Activated CD8-positive, alpha-beta T cell treated with anti-CD3 and anti-CD28 coated beads, Interleukin-2, amount 10 ng/mL, durations not matched to agents 7 days and 5 days (primary cell): ENCODE data around the gene PIRT. TPM values are rescaled to one million over a fixed set of nuclear protein-coding genes. Genes with fewer than 3 reads are reported as not detected.

Experiments
- ATAC-seq: fragments of 150-1000 bp; cut with Tn5 transposase; one replicate; pipeline ENCODE4 v1.10.0; 2021; ENCODE audit warnings: moderate library complexity
- CTCF ChIA-PET: fragments of 350-600 bp; sonication (Branson Sonifier 250); formaldehyde crosslinking; loops from one replicate; lab custom pipeline; 2021; ENCODE audit warnings: antibody characterized with exemption; lab: Charles Lee
- POLR2A ChIA-PET: fragments of 350-600 bp; sonication (Branson Sonifier 250); formaldehyde crosslinking; loops from one replicate; lab custom pipeline; 2021; ENCODE audit warnings: antibody characterized with exemption; lab: Charles Lee
- DNase-seq: peaks from one replicate; pipeline ENCODE4 v3.0.0-alpha.2; 2020
- H3K27ac Mint-ChIP-seq: one replicate; pipeline ENCODE4 v1.8.0; 2021; ENCODE audit warnings: mild to moderate bottlenecking, mixed read lengths
- H3K27me3 Mint-ChIP-seq: one replicate; pipeline ENCODE4 v1.8.0; 2021; ENCODE audit warnings: low read depth, mixed read lengths
- H3K36me3 Mint-ChIP-seq: one replicate; pipeline ENCODE4 v1.8.0; 2021; ENCODE audit warnings: low read depth, mixed read lengths
- H3K4me1 Mint-ChIP-seq: one replicate; pipeline ENCODE4 v1.8.0; 2021; ENCODE audit warnings: low read depth, mixed read lengths
- H3K4me3 Mint-ChIP-seq: one replicate; pipeline ENCODE4 v1.8.0; 2021; ENCODE audit warnings: mild to moderate bottlenecking, mixed read lengths
- H3K9me3 Mint-ChIP-seq: one replicate; pipeline ENCODE4 v1.8.0; 2022; ENCODE audit warnings: mixed read lengths; ENCODE audit not compliant: insufficient read depth
- total RNA-seq, 2 experiments: library from RNA; stranded (reverse); gene quantifications; one replicate each; pipeline ENCODE4 v1.2.3, GENCODE V29; 2021

PIRT gene
- total RNA-seq, 2 experiments from 2014 or later: not detected

DNA sequence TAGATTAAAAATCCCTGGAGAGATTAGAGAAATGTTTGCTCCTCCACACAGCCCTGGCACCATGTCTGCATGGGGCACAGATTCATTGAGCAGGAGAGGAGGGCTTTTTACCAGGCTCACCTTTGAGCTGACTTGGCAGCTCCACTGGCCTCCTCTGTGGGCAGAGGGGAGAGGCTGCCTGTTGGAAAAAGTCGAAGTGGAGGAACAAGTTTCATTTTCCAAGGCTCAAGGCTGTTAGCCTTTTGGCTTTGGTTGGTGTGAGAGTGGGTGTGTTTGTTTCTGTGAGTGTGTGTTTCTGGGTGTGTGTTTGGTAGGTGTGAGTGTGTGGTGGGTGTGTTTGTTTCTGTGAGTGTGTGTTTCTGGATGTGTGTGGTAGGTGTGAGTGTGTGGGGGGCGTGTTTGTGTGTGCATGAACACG lies 39.5 kb downstream of the PIRT start:
- ChIA-PET CTCF (no interaction called here), POLR2A (no interaction called here)
- DNase-seq: no peak
- Mint-ChIP-seq H3K36me3 (no peaks in the 10 kb centered on the region), H3K27me3 (no peaks in the 10 kb centered on the region), H3K4me1 (peaks cover 4% of the 10 kb centered on the region), H3K27ac (no peak overlapping the region), H3K9me3 (no peaks in the 10 kb centered on the region), H3K4me3 (no peak overlapping the region)
- no peak for ATAC-seq

GRCh38 chr17:10797476-10798328 lies 40.2 kb downstream of the PIRT start:
- DNase-seq: no peak
- H3K36me3 Mint-ChIP-seq: no peaks in the 10 kb centered on the region
- H3K27ac Mint-ChIP-seq: no peak overlapping the region
- no peaks in the 10 kb centered on the region for H3K27me3 Mint-ChIP-seq
- ATAC-seq: no peak
- no peaks in the 10 kb centered on the region for H3K9me3 Mint-ChIP-seq
- ChIA-PET CTCF (no interaction called here), POLR2A (no interaction called here)
- peaks cover 6% of the 10 kb centered on the region for H3K4me1 Mint-ChIP-seq
- no peak overlapping the region for H3K4me3 Mint-ChIP-seq

- Mint-ChIP-seq H3K4me1 (peaks cover 11% of the 10 kb centered on the region), H3K4me3 (no peak overlapping the region), H3K27ac (no peak overlapping the region), H3K36me3 (no peaks in the 10 kb centered on the region), H3K9me3 (no peaks in the 10 kb centered on the region), H3K27me3 (no peaks in the 10 kb centered on the region)
- POLR2A ChIA-PET: no interaction called here
- CTCF ChIA-PET: no interaction called here
- DNase-seq (no peak), ATAC-seq (no peak)
Observed at GRCh38 chr17:10793816-10794215, 44.1 kb downstream of the PIRT start.

GRCh38 chr17:10793256-10793655 lies 44.6 kb downstream of the PIRT start:
- ATAC-seq (no peak), DNase-seq (no peak)
- ChIA-PET POLR2A (no interaction called here), CTCF (no interaction called here)
- no peak overlapping the region for H3K27ac Mint-ChIP-seq
- no peaks in the 10 kb centered on the region for H3K36me3 Mint-ChIP-seq
- H3K9me3 Mint-ChIP-seq: no peaks in the 10 kb centered on the region
- no peaks in the 10 kb centered on the region for H3K27me3 Mint-ChIP-seq
- H3K4me3 Mint-ChIP-seq: no peak overlapping the region
- peaks cover 11% of the 10 kb centered on the region for H3K4me1 Mint-ChIP-seq

GRCh38 chr17:10792151-10792550 lies 45.7 kb downstream of the PIRT start:
- Mint-ChIP-seq H3K9me3 (no peaks in the 10 kb centered on the region), H3K4me3 (no peak overlapping the region), H3K36me3 (no peaks in the 10 kb centered on the region), H3K4me1 (peaks cover 11% of the 10 kb centered on the region), H3K27ac (no peak overlapping the region), H3K27me3 (no peaks in the 10 kb centered on the region)
- ChIA-PET CTCF (no interaction called here), POLR2A (no interaction called here)
- ATAC-seq (no peak), DNase-seq (peak; percentile 21)

DNA sequence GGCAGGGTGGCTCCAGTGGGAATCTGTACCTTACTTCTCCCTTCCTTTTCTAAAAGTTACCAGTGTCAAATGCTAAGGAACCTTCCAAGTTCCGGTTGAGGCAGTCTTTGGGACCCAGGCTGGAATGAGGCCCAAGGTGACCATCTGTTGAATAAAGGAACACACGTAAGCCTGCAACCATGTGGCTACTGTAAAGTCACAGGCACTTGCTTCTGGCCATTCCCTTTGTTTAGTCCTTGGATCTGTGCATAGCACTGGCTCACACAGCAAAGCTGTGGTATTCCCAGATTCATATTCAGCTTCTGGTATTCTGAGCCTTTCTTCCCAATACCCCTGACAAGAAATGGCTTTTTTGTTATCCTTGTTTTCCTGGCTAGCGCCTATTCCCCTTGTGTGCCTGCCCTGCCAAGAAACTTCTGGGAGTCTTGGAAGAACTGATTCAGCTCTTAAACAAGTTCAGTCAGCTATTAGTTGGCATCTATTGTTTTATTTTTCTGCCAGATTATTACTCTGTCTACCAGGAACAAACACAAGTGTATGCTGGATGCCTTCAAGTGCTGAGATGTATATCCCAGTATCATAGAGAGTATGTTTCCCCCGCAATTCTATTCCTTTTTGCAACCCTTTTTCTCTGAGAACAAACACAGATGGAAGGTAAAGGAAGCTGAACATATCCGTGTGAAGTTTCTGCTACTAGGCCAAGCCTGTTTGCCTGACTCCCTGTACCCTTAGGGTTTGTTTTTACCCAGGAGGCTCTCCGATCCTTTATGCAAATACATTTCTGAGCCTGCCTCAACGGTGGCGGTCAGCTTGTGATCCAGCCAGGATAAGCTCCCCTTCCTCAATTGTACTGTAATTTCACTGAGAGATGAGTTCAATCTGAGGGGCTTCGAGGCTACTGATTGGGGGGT lies 47.1 kb downstream of the PIRT start:
- no peak overlapping the region for H3K4me3 Mint-ChIP-seq
- ChIA-PET POLR2A (no interaction called here), CTCF (interaction anchor here (1.2 to 1.5 kb wide), 2 partner anchors 53 to 54 kb away, joined by 4 to 8 read pairs; no protein-coding TSS in a partner anchor)
- ATAC-seq (no peak), DNase-seq (no peak)
- H3K9me3 Mint-ChIP-seq: no peaks in the 10 kb centered on the region
- H3K36me3 Mint-ChIP-seq: no peaks in the 10 kb centered on the region
- no peaks in the 10 kb centered on the region for H3K27me3 Mint-ChIP-seq
- H3K27ac Mint-ChIP-seq: no peak overlapping the region
- peaks cover 11% of the 10 kb centered on the region for H3K4me1 Mint-ChIP-seq

DNA sequence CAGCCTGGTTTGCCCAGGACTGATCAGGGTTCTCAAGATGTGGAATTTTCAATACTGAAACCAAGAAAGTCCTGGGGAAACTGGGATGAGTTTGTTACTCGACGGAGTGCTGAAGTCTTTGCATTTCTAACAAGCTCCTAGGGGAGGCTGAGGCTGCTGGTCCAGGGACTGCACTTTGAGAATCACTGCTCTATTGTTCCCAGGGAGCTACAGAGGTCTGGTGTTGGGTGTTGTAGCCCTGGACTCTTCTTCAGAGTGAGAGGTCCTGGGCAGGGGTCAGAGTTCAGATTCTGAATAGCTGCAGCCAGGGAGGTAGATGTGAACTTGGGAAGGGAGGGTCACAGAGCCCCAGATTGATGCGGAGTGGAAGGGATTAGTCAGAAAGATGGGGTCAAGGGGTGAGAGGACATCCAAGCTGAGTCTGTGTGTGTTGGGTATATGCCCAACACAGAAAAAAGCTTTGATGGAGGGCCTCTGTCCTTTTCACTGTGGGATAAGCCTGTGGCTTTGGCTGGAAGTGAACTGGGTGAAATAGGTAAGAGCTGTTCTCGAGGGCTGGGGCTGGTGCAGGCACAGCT lies 48.1 kb downstream of the PIRT start:
- H3K27me3 Mint-ChIP-seq: no peaks in the 10 kb centered on the region
- DNase-seq (no peak), ATAC-seq (no peak)
- no peaks in the 10 kb centered on the region for H3K36me3 Mint-ChIP-seq
- peaks cover 11% of the 10 kb centered on the region for H3K4me1 Mint-ChIP-seq
- ChIA-PET POLR2A (no interaction called here), CTCF (interaction anchor here (1.2 to 1.5 kb wide), 3 partner anchors 17 to 55 kb away, joined by 3 to 8 read pairs (median 4); no protein-coding TSS in a partner anchor)
- no peaks in the 10 kb centered on the region for H3K9me3 Mint-ChIP-seq
- no peak overlapping the region for H3K27ac Mint-ChIP-seq
- H3K4me3 Mint-ChIP-seq: no peak overlapping the region

- H3K4me1 Mint-ChIP-seq: peaks cover 5% of the 10 kb centered on the region
- no peak overlapping the region for H3K27ac Mint-ChIP-seq
- H3K27me3 Mint-ChIP-seq: peaks cover 4% of the 10 kb centered on the region
- POLR2A ChIA-PET: no interaction called here
- H3K9me3 Mint-ChIP-seq: no peaks in the 10 kb centered on the region
- H3K4me3 Mint-ChIP-seq: no peak overlapping the region
- ATAC-seq: no peak
- DNase-seq: no peak
- CTCF ChIA-PET: no interaction called here
- no peaks in the 10 kb centered on the region for H3K36me3 Mint-ChIP-seq
Observed at GRCh38 chr17:10787306-10788045, 50.4 kb downstream of the PIRT start.

DNA sequence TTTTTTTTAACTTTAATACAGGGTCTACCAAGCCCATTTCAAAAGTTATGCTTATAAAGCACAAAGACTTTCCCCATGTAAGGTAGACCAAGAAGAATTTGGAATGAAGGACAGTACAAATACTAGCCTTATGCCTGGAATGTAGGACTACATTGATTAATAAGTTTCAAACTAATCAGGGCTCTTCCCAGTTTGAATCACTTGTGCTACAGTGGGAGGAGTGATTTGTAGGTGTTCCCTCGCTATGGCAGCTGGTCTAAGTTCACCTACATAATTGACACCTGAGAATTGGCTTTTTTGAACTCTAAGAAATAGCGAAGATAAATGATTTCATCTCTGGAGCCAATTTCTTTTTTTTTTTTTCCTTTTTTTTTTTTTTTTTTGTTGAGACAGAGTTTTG lies 52.6 kb downstream of the PIRT start:
- Mint-ChIP-seq H3K4me1 (no peaks in the 10 kb centered on the region), H3K27ac (no peak overlapping the region), H3K4me3 (no peak overlapping the region), H3K36me3 (no peaks in the 10 kb centered on the region), H3K27me3 (peaks cover 4% of the 10 kb centered on the region), H3K9me3 (no peaks in the 10 kb centered on the region)
- DNase-seq (no peak), ATAC-seq (no peak)
- CTCF ChIA-PET: no interaction called here
- POLR2A ChIA-PET: no interaction called here

GRCh38 chr17:10779609-10780008 lies 58.3 kb downstream of the PIRT start:
- no peak overlapping the region for H3K4me3 Mint-ChIP-seq
- DNase-seq (no peak), ATAC-seq (no peak)
- H3K27me3 Mint-ChIP-seq: peaks cover 4% of the 10 kb centered on the region
- ChIA-PET CTCF (no interaction called here), POLR2A (no interaction called here)
- H3K9me3 Mint-ChIP-seq: no peaks in the 10 kb centered on the region
- no peaks in the 10 kb centered on the region for H3K36me3 Mint-ChIP-seq
- no peak overlapping the region for H3K27ac Mint-ChIP-seq
- H3K4me1 Mint-ChIP-seq: no peaks in the 10 kb centered on the region

DNA sequence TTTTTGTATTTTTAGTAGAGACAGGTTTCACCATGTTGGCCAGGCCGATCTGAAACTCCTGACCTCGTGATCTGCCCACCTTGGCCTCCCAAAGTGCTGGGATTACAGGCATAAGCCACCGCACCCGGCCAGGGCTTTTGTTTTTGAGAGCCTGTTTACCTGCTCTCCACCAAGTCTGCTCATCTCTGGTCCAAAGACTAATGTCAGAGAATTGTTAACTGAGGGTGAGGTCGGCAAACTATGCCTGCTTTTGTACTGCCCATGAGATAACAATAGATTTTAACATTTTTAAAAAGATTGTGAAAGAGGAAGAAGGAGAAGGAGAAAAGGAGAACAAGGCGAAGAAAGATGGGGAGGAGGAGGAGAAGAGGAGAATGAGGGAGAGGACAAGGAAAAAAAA lies 60.0 kb downstream of the PIRT start:
- no peak for DNase-seq
- H3K4me1 Mint-ChIP-seq: no peaks in the 10 kb centered on the region
- ChIA-PET CTCF (no interaction called here), POLR2A (no interaction called here)
- H3K27me3 Mint-ChIP-seq: no peaks in the 10 kb centered on the region
- no peaks in the 10 kb centered on the region for H3K36me3 Mint-ChIP-seq
- no peak overlapping the region for H3K4me3 Mint-ChIP-seq
- no peaks in the 10 kb centered on the region for H3K9me3 Mint-ChIP-seq
- no peak for ATAC-seq
- no peak overlapping the region for H3K27ac Mint-ChIP-seq
